Kidney epithelial cell (primary cell): ENCODE measurements around the gene LARP1. TPM values are rescaled to one million over a fixed set of nuclear protein-coding genes. Genes with fewer than 3 reads are reported as not detected.

ENCODE experiments used
- DNase-seq: peaks from one replicate; pipeline ENCODE4 v3.0.0-alpha.2; 2010; ENCODE audit warnings: low read depth
- H3K27me3 ChIP-seq: 2 replicates; pipeline ENCODE4 v1.6.0; 2011; ENCODE audit warnings: low read length; ENCODE audit not compliant: control insufficient read depth, insufficient read depth
- H3K36me3 ChIP-seq: 2 replicates; pipeline ENCODE4 v1.5.1; 2011; ENCODE audit warnings: low read length; ENCODE audit not compliant: control insufficient read depth, insufficient read depth
- H3K4me3 ChIP-seq: 2 replicates; pipeline ENCODE4 v1.5.1; 2011; ENCODE audit warnings: low read depth, mild to moderate bottlenecking, control low read depth, low read length
- total RNA-seq: library from RNA; depleted of rRNA; stranded (reverse); fragments of >200 nt; gene quantifications from 2 replicates; pipeline ENCODE4 v1.2.3, GENCODE V29; 2015
- TF ChIP-seq, protein P1 (sequence below): IDR thresholded peaks from 2 replicates; pipeline ENCODE4 v1.5.1; 2011; ENCODE audit warnings: mild to moderate bottlenecking, moderate library complexity, low read length, control low read depth, inconsistent platforms; ENCODE audit not compliant: insufficient read depth, poor library complexity, severe bottlenecking

Gene LARP1
- total RNA-seq, 1 donor from 2014 or later = 142 TPM

DNA sequence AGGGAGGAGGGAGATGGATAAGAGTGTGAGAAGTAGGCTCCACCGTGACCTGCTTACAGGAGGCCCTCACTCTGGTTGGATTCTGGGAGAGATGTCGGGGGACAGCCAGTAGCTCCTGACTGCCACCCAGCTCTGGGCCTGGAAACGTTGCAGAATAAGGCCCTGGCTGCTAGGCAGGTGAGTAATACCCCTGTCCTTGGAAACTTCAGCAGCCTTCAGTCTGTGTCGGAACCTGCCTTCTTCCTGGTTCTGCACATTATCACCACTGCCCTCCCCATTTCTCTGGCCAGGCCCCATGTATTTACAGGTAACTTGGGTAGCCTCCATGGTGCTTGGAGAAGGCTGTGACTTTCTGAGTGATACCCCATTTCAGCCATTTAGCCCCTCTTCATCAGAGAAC, 68.4 kb downstream of the LARP1 start:
- TF ChIP-seq, protein P1, sequence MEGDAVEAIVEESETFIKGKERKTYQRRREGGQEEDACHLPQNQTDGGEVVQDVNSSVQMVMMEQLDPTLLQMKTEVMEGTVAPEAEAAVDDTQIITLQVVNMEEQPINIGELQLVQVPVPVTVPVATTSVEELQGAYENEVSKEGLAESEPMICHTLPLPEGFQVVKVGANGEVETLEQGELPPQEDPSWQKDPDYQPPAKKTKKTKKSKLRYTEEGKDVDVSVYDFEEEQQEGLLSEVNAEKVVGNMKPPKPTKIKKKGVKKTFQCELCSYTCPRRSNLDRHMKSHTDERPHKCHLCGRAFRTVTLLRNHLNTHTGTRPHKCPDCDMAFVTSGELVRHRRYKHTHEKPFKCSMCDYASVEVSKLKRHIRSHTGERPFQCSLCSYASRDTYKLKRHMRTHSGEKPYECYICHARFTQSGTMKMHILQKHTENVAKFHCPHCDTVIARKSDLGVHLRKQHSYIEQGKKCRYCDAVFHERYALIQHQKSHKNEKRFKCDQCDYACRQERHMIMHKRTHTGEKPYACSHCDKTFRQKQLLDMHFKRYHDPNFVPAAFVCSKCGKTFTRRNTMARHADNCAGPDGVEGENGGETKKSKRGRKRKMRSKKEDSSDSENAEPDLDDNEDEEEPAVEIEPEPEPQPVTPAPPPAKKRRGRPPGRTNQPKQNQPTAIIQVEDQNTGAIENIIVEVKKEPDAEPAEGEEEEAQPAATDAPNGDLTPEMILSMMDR = no peak
- Histone ChIP-seq H3K27me3 (no peaks in the 10 kb centered on the region), H3K4me3 (no peak overlapping the region), H3K36me3 (peaks cover 6% of the 10 kb centered on the region)
- DNase-seq = no peak

DNA sequence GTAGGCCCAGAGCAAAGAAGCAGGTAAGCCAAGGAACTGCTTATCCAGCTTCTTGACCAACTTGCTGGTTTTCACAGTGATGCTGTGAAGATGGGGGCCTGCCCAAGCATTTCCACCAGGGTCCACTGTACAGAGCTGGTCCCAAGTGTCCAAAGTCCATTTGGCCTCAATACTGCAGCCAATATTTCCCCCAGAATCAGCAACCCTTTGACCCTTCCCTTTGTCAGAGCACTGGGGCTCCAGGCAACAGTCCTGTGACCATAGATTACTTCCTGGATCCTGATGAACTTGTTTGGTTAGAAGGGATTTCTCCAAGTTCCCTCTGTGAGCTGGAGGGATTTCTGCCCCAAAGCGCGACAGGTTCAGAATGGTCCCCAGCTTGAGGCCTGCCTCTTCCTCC, 68.9 kb downstream of the LARP1 start:
- H3K4me3 ChIP-seq = no peak overlapping the region
- peaks cover 6% of the 10 kb centered on the region for H3K36me3 ChIP-seq
- TF ChIP-seq, protein P1 = no peak
- no peak for DNase-seq
- H3K27me3 ChIP-seq = no peaks in the 10 kb centered on the region

DNA sequence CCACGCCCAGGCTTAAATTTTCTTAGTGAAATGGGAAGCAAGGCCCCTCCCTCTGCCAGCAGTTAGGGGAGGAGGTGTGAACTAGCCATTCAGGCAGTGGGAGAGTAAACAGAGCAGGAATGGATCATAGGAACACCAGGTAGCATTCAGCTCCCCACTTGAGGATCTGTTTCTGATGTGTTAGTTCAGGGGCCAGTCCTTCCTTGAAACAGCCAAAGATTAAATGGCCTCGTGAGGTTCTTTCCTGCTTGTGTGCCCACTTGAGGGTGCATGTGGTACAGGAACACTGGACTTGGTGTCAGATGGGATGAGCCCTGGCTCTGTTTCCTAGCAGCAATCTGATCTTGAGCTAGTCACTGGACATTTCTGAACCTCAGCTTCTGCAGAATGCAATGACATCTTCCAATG, 74.0 kb downstream of the LARP1 start:
- H3K4me3 ChIP-seq = no peak overlapping the region
- H3K36me3 ChIP-seq = no peaks in the 10 kb centered on the region
- no peak for DNase-seq
- H3K27me3 ChIP-seq = no peaks in the 10 kb centered on the region
- TF ChIP-seq, protein P1 = no peak

DNA sequence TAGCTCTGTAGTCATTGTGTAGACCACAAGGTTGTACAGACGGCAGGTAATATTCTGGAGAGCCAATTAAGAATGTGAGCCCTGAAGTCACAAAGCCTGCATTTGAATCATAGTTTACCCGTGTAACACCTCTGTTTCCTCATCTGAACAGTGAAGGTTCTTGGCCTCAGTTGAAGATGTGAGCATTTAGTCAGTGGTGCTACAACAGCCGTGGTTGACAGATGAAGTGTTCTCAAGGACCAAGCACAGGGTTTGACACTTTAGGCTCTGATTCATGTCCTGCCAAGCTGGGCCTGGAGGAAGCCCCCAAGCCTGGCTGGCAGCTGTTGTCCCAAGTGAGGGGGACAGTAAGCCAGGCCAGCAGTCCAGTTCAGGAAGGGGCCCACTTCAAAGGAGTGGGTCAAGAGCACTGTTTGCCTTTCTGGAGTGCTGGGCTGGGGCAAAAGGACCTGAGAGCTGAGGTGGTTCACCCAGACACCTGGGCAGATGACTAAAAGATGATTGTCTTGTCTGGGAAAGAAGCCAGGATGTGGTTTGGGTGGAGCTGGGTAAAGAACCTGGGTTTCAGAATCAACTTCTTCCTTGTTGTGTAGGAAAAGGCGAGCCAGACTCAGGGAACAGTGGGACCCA, 74.5 kb downstream of the LARP1 start:
- TF ChIP-seq, protein P1 = no peak

DNA sequence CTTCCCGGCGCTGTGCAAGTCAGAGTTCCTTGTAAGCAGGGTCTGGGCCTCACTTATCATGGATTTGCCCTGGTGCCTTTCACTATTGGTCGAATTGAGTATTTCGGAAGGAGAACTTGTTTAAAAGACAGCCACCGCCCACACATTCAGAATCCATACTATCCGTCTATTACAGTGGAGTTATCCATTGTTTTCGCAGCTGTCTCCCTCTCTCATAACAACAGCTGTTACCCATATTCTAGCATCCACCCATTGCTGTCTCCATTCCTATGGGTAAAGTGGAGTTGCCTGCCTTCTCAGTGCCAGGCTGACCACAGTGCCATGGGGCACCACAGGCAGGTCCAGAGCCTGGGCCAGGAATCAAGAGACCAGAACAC, 75.0 kb downstream of the LARP1 start:
- no peak for DNase-seq
- H3K36me3 ChIP-seq = no peaks in the 10 kb centered on the region
- no peaks in the 10 kb centered on the region for H3K27me3 ChIP-seq
- no peak overlapping the region for H3K4me3 ChIP-seq
- TF ChIP-seq, protein P1 = no peak

More for the DNA sequence above, 74.5 kb downstream of the LARP1 start:
- peak; percentile 56 for DNase-seq
- H3K27me3 ChIP-seq = no peaks in the 10 kb centered on the region
- no peaks in the 10 kb centered on the region for H3K36me3 ChIP-seq
- H3K4me3 ChIP-seq = no peak overlapping the region

DNA sequence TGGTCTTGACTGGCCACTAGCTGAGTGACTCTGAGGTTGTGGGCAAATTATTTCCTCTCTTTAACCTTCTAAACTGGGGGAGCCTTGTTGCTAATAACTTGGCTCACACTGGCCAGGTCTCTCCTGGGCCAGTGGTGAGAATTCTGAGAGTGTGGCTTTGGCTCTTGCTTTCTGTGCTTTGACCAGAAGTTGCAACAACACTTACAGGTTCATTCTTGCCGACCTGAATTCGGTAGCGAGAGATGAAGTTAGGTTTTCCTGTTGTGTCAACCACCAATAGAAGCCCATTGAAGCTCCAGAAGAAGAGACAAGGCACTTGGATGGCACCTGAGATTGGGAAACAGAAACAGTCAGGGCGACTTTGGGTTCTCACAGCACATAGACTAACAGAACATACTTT, 75.4 kb downstream of the LARP1 start:
- Histone ChIP-seq H3K4me3 (no peak overlapping the region), H3K27me3 (no peaks in the 10 kb centered on the region), H3K36me3 (no peaks in the 10 kb centered on the region)
- no peak for DNase-seq
- TF ChIP-seq, protein P1 = no peak
